Measurements from ENCODE around the gene CDH15. TPM values are rescaled to one million over a fixed set of nuclear protein-coding genes. Genes with fewer than 3 reads are reported as not detected.

CDH15 gene
- total and polyA plus RNA-seq, 2 of the 13 experiments (the other 11 are each of a cell fraction or from before 2014, with no cell fraction given), result 0.74 to 2.2 TPM

- TF ChIP-seq KAT7 (CRISPR knock-in tag; IDR thresholded peaks at IDR 0.05; ENCODE audit: borderline replicate concordance), result peak; percentile 98; the same call in 1 of the 2 replicates
- peak; percentile 51; the same call in 1 of the 2 replicates for TF ChIP-seq ZNF333 (CRISPR knock-in tag; IDR thresholded peaks at IDR 0.05; ENCODE audit: borderline replicate concordance)
- TF ChIP-seq MTF2 (CRISPR knock-in tag; IDR thresholded peaks at IDR 0.05; ENCODE audit: borderline replicate concordance), result peak; percentile 96
- no peak for TF ChIP-seq ZNF354B (CRISPR knock-in tag; IDR thresholded peaks at IDR 0.05)
- TF ChIP-seq ZNF740 (CRISPR knock-in tag; IDR thresholded peaks at IDR 0.05), result no peak
- 0 out of 2 replicates have a peak, but pooled peaks have one; percentile 81 for TF ChIP-seq NRL (CRISPR knock-in tag; IDR thresholded peaks at IDR 0.05; ENCODE audit: borderline replicate concordance)
- TF ChIP-seq ARID5B (CRISPR knock-in tag; IDR thresholded peaks at IDR 0.05), result peak; percentile 69
- no peak for TF ChIP-seq CEBPB (IDR thresholded peaks at IDR 0.05; ENCODE audit: borderline replicate concordance, low read depth, low read length)
- TF ChIP-seq, protein P1, sequence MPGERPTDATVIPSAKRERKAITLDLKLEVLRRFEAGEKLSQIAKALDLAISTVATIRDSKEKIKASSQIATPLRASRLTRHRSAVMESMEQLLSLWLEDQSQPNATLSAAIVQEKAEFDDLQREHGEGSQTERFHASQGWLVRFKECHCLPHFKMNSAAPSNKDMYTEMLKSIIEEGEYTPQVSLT (CRISPR knock-in tag; IDR thresholded peaks at IDR 0.05; ENCODE audit: borderline replicate concordance, low read depth), result peak; percentile 62; the same call in 1 of the 2 replicates
- TF ChIP-seq FOXA1 (IDR thresholded peaks at IDR 0.05), result no peak
- 0 out of 2 replicates have a peak, but pooled peaks have one; percentile 17 for TF ChIP-seq FOXA1 (CRISPR knock-in tag; IDR thresholded peaks at IDR 0.05)
- no peak for TF ChIP-seq NBN (conservative IDR thresholded peaks at IDR 0.05)
- peak; percentile 86 for TF ChIP-seq ZSCAN21 (CRISPR knock-in tag; IDR thresholded peaks at IDR 0.05; ENCODE audit: borderline replicate concordance)
- TF ChIP-seq RFX1 (IDR thresholded peaks at IDR 0.05), result no peak
- TF ChIP-seq THAP7 (CRISPR knock-in tag; IDR thresholded peaks at IDR 0.05), result no peak
- peak; percentile 63 for TF ChIP-seq ZBTB7A (CRISPR knock-in tag; IDR thresholded peaks at IDR 0.05)
- peak; percentile 96 for TF ChIP-seq KMT2B (CRISPR knock-in tag; IDR thresholded peaks at IDR 0.05)
- TF ChIP-seq SRSF1 (optimal IDR thresholded peaks at IDR 0.05; ENCODE audit: low read depth, low read length), result peak; percentile 72
- peak; percentile 99 for TF ChIP-seq KAT8 (CRISPR knock-in tag; IDR thresholded peaks at IDR 0.05)
- peak; percentile 43 for TF ChIP-seq MNT (IDR thresholded peaks at IDR 0.05)
Measured at GRCh38 chr16:89217388-89218191, 46.0 kb downstream of the CDH15 start, which contains the start of gene ZNF778 (continued).
